IPS-18a (cell line): ENCODE data around the gene ASB13.

Experiments
- H3K27ac ChIP-seq: one replicate; pipeline ENCODE4 v1.5.1; 2013; ENCODE audit warnings: low read length
- H3K27me3 ChIP-seq: one replicate; pipeline ENCODE4 v1.6.1; 2013; ENCODE audit warnings: mild to moderate bottlenecking, low read length; ENCODE audit not compliant: control insufficient read depth, insufficient read depth
- H3K36me3 ChIP-seq: one replicate; pipeline ENCODE4 v1.6.1; 2013; ENCODE audit warnings: low read depth, low read length; ENCODE audit not compliant: control insufficient read depth
- H3K4me1 ChIP-seq: one replicate; pipeline ENCODE4 v1.6.1; 2013; ENCODE audit warnings: low read depth, low read length; ENCODE audit not compliant: control insufficient read depth
- H3K4me3 ChIP-seq: one replicate; pipeline ENCODE4 v1.5.1; 2013; ENCODE audit warnings: low read length
- H3K9ac ChIP-seq: one replicate; pipeline ENCODE4 v1.6.1; 2013; ENCODE audit warnings: mild to moderate bottlenecking, low read length, moderate library complexity
- H3K9me3 ChIP-seq: one replicate; pipeline ENCODE4 v1.6.1; 2013; ENCODE audit warnings: low read depth, low read length; ENCODE audit not compliant: control insufficient read depth

ASB13 gene

GRCh38 chr10:5685764-5686240 lies 19.4 kb upstream of the ASB13 start:
- peak overlapping the region; percentile 69 for H3K9ac ChIP-seq
- peaks cover 9% of the 10 kb centered on the region for H3K4me1 ChIP-seq
- H3K4me3 ChIP-seq: peak overlapping the region; percentile 83
- H3K36me3 ChIP-seq: no peaks in the 10 kb centered on the region
- no peak overlapping the region for H3K27ac ChIP-seq
- no peaks in the 10 kb centered on the region for H3K9me3 ChIP-seq
- H3K27me3 ChIP-seq: peaks cover 28% of the 10 kb centered on the region

- peaks cover 9% of the 10 kb centered on the region for H3K4me1 ChIP-seq
- H3K27ac ChIP-seq: no peak overlapping the region
- peaks cover 28% of the 10 kb centered on the region for H3K27me3 ChIP-seq
- H3K9me3 ChIP-seq: no peaks in the 10 kb centered on the region
- H3K9ac ChIP-seq: peak overlapping the region; percentile 69
- H3K4me3 ChIP-seq: peak overlapping the region; percentile 83
- no peaks in the 10 kb centered on the region for H3K36me3 ChIP-seq
Observed at GRCh38 chr10:5684971-5685763, 18.8 kb upstream of the ASB13 start.

GRCh38 chr10:5684318-5684970 lies 18.0 kb upstream of the ASB13 start, which contains the start of gene TASOR2:
Gene TASOR2 (plus strand): TSS chr10:5684838. CDS start chr10:5720643, 35,805 bp downstream.
- peak within 1 kb of the TSS; percentile 83 for H3K4me3 ChIP-seq
- no peaks in the 10 kb centered on the region for H3K36me3 ChIP-seq
- H3K4me1 ChIP-seq: peaks cover 9% of the 10 kb centered on the region
- peak within 1 kb of the TSS; percentile 69 for H3K9ac ChIP-seq
- no peak within 1 kb of the TSS for H3K27ac ChIP-seq
- peaks cover 28% of the 10 kb centered on the region for H3K27me3 ChIP-seq
- H3K9me3 ChIP-seq: no peaks in the 10 kb centered on the region

GRCh38 chr10:5683065-5683464 lies 16.7 kb upstream of the ASB13 start:
- Histone ChIP-seq H3K9ac (no peak overlapping the region), H3K27ac (no peak overlapping the region), H3K36me3 (no peaks in the 10 kb centered on the region), H3K4me3 (no peak overlapping the region), H3K27me3 (peaks cover 38% of the 10 kb centered on the region), H3K9me3 (no peaks in the 10 kb centered on the region), H3K4me1 (peaks cover 9% of the 10 kb centered on the region)

GRCh38 chr10:5681930-5682329 lies 15.5 kb upstream of the ASB13 start:
- no peaks in the 10 kb centered on the region for H3K36me3 ChIP-seq
- H3K4me1 ChIP-seq: peaks cover 9% of the 10 kb centered on the region
- no peaks in the 10 kb centered on the region for H3K9me3 ChIP-seq
- no peak overlapping the region for H3K27ac ChIP-seq
- no peak overlapping the region for H3K9ac ChIP-seq
- peaks cover 40% of the 10 kb centered on the region for H3K27me3 ChIP-seq
- no peak overlapping the region for H3K4me3 ChIP-seq

- H3K27me3 ChIP-seq: peaks cover 40% of the 10 kb centered on the region
- H3K27ac ChIP-seq: no peak overlapping the region
- H3K4me1 ChIP-seq: no peaks in the 10 kb centered on the region
- H3K9ac ChIP-seq: no peak overlapping the region
- no peaks in the 10 kb centered on the region for H3K36me3 ChIP-seq
- no peaks in the 10 kb centered on the region for H3K9me3 ChIP-seq
- H3K4me3 ChIP-seq: no peak overlapping the region
Observed at GRCh38 chr10:5679606-5680005, 13.2 kb upstream of the ASB13 start.

- Histone ChIP-seq H3K36me3 (no peaks in the 10 kb centered on the region), H3K9ac (no peak overlapping the region), H3K4me1 (no peaks in the 10 kb centered on the region), H3K9me3 (peaks cover 3% of the 10 kb centered on the region), H3K27ac (no peak overlapping the region), H3K27me3 (peaks cover 38% of the 10 kb centered on the region), H3K4me3 (no peak overlapping the region)
Observed at GRCh38 chr10:5679037-5679435, 12.6 kb upstream of the ASB13 start.

GRCh38 chr10:5678397-5679036 lies 12.1 kb upstream of the ASB13 start:
- H3K4me1 ChIP-seq: no peaks in the 10 kb centered on the region

GRCh38 chr10:5670662-5671375 lies 4.4 kb upstream of the ASB13 start:
- peaks cover 4% of the 10 kb centered on the region for H3K4me1 ChIP-seq
- H3K9me3 ChIP-seq: peaks cover 3% of the 10 kb centered on the region
- peaks cover 12% of the 10 kb centered on the region for H3K27me3 ChIP-seq
- H3K9ac ChIP-seq: no peak overlapping the region
- H3K36me3 ChIP-seq: no peaks in the 10 kb centered on the region
- no peak overlapping the region for H3K27ac ChIP-seq
- H3K4me3 ChIP-seq: no peak overlapping the region

More at GRCh38 chr10:5678397-5679036, 12.1 kb upstream of the ASB13 start:
- Histone ChIP-seq H3K27ac (no peak overlapping the region), H3K4me3 (no peak overlapping the region), H3K27me3 (peaks cover 34% of the 10 kb centered on the region), H3K9ac (no peak overlapping the region), H3K36me3 (no peaks in the 10 kb centered on the region), H3K9me3 (peaks cover 3% of the 10 kb centered on the region)

- Histone ChIP-seq H3K9me3 (peaks cover 3% of the 10 kb centered on the region), H3K4me3 (no peak overlapping the region), H3K9ac (no peak overlapping the region), H3K27ac (no peak overlapping the region), H3K36me3 (no peaks in the 10 kb centered on the region), H3K4me1 (peaks cover 9% of the 10 kb centered on the region), H3K27me3 (peaks cover 18% of the 10 kb centered on the region)
Observed at GRCh38 chr10:5669604-5670003, 3.2 kb upstream of the ASB13 start.

GRCh38 chr10:5668429-5668828 lies 2.0 kb upstream of the ASB13 start:
- no peak overlapping the region for H3K27ac ChIP-seq
- H3K4me1 ChIP-seq: peaks cover 17% of the 10 kb centered on the region
- H3K9ac ChIP-seq: no peak overlapping the region
- H3K9me3 ChIP-seq: no peaks in the 10 kb centered on the region
- H3K36me3 ChIP-seq: no peaks in the 10 kb centered on the region
- H3K27me3 ChIP-seq: peaks cover 18% of the 10 kb centered on the region
- H3K4me3 ChIP-seq: no peak overlapping the region
